Vagina (tissue), 2 donors: ENCODE data around the gene FCRL5.

ENCODE experiments used
- POLR2A ChIP-seq, 2 donors: fragments of 450-650 bp; IDR thresholded peaks; one replicate each; pipeline ENCODE4 v1.6.1; 2017; ENCODE audit warnings: antibody characterized with exemption in 2 of 2, mild to moderate bottlenecking in 2 of 2, moderate library complexity in 2 of 2
- TF ChIP-seq, protein P1 (sequence below), 3 experiments: fragments of 450-650 bp in 2 of 3; fragments of 200-600 bp in 1 of 3; sonication (generic) in 1 of 3; IDR thresholded peaks; one replicate each; pipeline ENCODE4 v1.5.1; 2017 to 2019; ENCODE audit warnings: antibody characterized with exemption in 3 of 3, mild to moderate bottlenecking in 2 of 3, moderate library complexity in 2 of 3

DNA sequence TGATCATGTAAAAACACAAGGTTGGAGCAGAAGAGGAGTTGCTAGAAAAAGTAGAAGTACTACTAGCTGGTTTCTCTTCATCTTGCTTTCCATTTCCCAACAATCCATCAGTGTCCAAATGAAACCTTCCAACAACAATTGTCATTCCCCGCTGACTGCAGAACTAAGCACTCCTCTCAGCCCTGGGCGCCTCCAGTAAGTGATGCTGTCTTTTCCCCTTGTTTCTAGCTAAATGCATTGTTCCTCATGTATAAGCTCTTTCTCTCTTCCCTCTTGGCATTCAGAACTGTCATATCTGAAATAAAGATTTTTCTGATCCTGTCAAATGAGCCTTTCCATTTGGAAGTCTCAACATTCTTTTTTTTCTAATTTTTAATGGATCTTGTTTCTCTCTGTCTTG lies 68.7 kb downstream of the FCRL5 start:
- no peak for TF ChIP-seq POLR2A (IDR thresholded peaks at IDR 0.05)
- TF ChIP-seq, protein P1, sequence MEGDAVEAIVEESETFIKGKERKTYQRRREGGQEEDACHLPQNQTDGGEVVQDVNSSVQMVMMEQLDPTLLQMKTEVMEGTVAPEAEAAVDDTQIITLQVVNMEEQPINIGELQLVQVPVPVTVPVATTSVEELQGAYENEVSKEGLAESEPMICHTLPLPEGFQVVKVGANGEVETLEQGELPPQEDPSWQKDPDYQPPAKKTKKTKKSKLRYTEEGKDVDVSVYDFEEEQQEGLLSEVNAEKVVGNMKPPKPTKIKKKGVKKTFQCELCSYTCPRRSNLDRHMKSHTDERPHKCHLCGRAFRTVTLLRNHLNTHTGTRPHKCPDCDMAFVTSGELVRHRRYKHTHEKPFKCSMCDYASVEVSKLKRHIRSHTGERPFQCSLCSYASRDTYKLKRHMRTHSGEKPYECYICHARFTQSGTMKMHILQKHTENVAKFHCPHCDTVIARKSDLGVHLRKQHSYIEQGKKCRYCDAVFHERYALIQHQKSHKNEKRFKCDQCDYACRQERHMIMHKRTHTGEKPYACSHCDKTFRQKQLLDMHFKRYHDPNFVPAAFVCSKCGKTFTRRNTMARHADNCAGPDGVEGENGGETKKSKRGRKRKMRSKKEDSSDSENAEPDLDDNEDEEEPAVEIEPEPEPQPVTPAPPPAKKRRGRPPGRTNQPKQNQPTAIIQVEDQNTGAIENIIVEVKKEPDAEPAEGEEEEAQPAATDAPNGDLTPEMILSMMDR (IDR thresholded peaks at IDR 0.05) = no peak
